ENCODE measurements around the gene PLCB1.
"Not testable (repeated sequence)": the region's sequence is repeated elsewhere in the genome, so short reads cannot be mapped to it uniquely, and the experiment has no call there.

The PLCB1 gene

GRCh38 chr20:8447262-8448120 is 315.4 kb downstream of the PLCB1 start:
- no peak for DNase-seq (ENCODE audit: low spot score)

GRCh38 chr20:8449123-8449522 is 317.1 kb downstream of the PLCB1 start:
- DNase-seq (ENCODE audit: low spot score) = no peak

GRCh38 chr20:8454137-8454712 is 322.2 kb downstream of the PLCB1 start:
- DNase-seq (ENCODE audit: low spot score) = peak; percentile 93

- no peak for DNase-seq (ENCODE audit: low spot score)
Observed at GRCh38 chr20:8456765-8457164, 324.7 kb downstream of the PLCB1 start.

GRCh38 chr20:8457978-8458377 is 325.9 kb downstream of the PLCB1 start:
- no peak for DNase-seq (ENCODE audit: low spot score)

GRCh38 chr20:8461186-8461585 is 329.1 kb downstream of the PLCB1 start:
- no peak for DNase-seq (ENCODE audit: low spot score)

GRCh38 chr20:8464368-8464767 is 332.3 kb downstream of the PLCB1 start:
- DNase-seq (ENCODE audit: low spot score) = no peak

GRCh38 chr20:8466781-8467180 is 334.7 kb downstream of the PLCB1 start:
- not testable (repeated sequence) for DNase-seq (ENCODE audit: low spot score)

- no peak for DNase-seq (ENCODE audit: low spot score)
Observed at GRCh38 chr20:8470156-8470555, 338.1 kb downstream of the PLCB1 start.

- no peak for DNase-seq (ENCODE audit: low spot score)
Observed at GRCh38 chr20:8471465-8471864, 339.4 kb downstream of the PLCB1 start.

- DNase-seq (ENCODE audit: low spot score) = no peak
Observed at GRCh38 chr20:8473459-8473858, 341.4 kb downstream of the PLCB1 start.

GRCh38 chr20:8474027-8474668 is 342.1 kb downstream of the PLCB1 start:
- no peak for DNase-seq (ENCODE audit: low spot score)

- DNase-seq (ENCODE audit: low spot score) = peak; percentile 6
Observed at GRCh38 chr20:8476021-8476420, 344.0 kb downstream of the PLCB1 start.

GRCh38 chr20:8480597-8480996 is 348.5 kb downstream of the PLCB1 start:
- DNase-seq (ENCODE audit: low spot score) = no peak

GRCh38 chr20:8487696-8488095 is 355.6 kb downstream of the PLCB1 start:
- DNase-seq (ENCODE audit: low spot score) = no peak

GRCh38 chr20:8489094-8489883 is 357.2 kb downstream of the PLCB1 start:
- no peak for DNase-seq (ENCODE audit: low spot score)

GRCh38 chr20:8490076-8490830 is 358.2 kb downstream of the PLCB1 start:
- no peak for DNase-seq (ENCODE audit: low spot score)

GRCh38 chr20:8492173-8492572 is 360.1 kb downstream of the PLCB1 start:
- no peak for DNase-seq (ENCODE audit: low spot score)

GRCh38 chr20:8498571-8498970 is 366.5 kb downstream of the PLCB1 start:
- no peak for DNase-seq (ENCODE audit: low spot score)

- DNase-seq (ENCODE audit: low spot score) = no peak
Observed at GRCh38 chr20:8504030-8504429, 372.0 kb downstream of the PLCB1 start.

- no peak for DNase-seq (ENCODE audit: low spot score)
Observed at GRCh38 chr20:8505476-8506200, 373.6 kb downstream of the PLCB1 start.
